Calu3 (cell line): Measurements from ENCODE around the gene ITPKA. TPM values are rescaled to one million over a fixed set of nuclear protein-coding genes. Genes with fewer than 3 reads are reported as not detected.

Experiments used
- BruUV-seq: library from RNA; stranded (reverse); fragments of 400-500 nt; replicated peaks from 2 replicates; lab custom pipeline; 2021; lab: Mats Ljungman, UMichigan
- CTCF ChIA-PET: fragments of 300-600 bp; sonication (Branson Sonifier 250); formaldehyde crosslinking; loops from one replicate; lab custom pipeline; 2022; ENCODE audit warnings: antibody characterized with exemption; lab: Charles Lee
- DNase-seq: peaks from one replicate; pipeline ENCODE4 v3.0.0; 2022
- H3K27ac Mint-ChIP-seq: one replicate; pipeline ENCODE4 v1.8.0; 2022; ENCODE audit warnings: mixed read lengths; ENCODE audit not compliant: unreplicated experiment
- H3K27me3 Mint-ChIP-seq: one replicate; pipeline ENCODE4 v1.8.0; 2022; ENCODE audit warnings: mixed read lengths; ENCODE audit not compliant: unreplicated experiment
- H3K36me3 Mint-ChIP-seq: one replicate; pipeline ENCODE4 v1.8.0; 2022; ENCODE audit warnings: mild to moderate bottlenecking, moderate library complexity, mixed read lengths; ENCODE audit not compliant: insufficient read depth, unreplicated experiment
- H3K4me1 Mint-ChIP-seq: one replicate; pipeline ENCODE4 v1.8.0; 2022; ENCODE audit warnings: mild to moderate bottlenecking, low read depth, mixed read lengths; ENCODE audit not compliant: unreplicated experiment
- H3K4me3 Mint-ChIP-seq: one replicate; pipeline ENCODE4 v1.8.0; 2022; ENCODE audit warnings: mild to moderate bottlenecking, low read depth, moderate library complexity, mixed read lengths; ENCODE audit not compliant: unreplicated experiment
- H3K9me3 Mint-ChIP-seq: one replicate; pipeline ENCODE4 v1.8.0; 2022; ENCODE audit warnings: low read depth, mixed read lengths; ENCODE audit not compliant: unreplicated experiment
- intact Hi-C: fragments of 100-400 bp; cut with micrococcal nuclease; formaldehyde crosslinking; loops from one replicate; pipeline ENCODE4 v1.10.0; 2022; ENCODE audit not compliant: unreplicated experiment
- total RNA-seq: library from RNA; stranded (reverse); gene quantifications from 2 replicates; pipeline ENCODE4 v1.2.3, GENCODE V29; 2022
- TF ChIP-seq, protein P1 (sequence below): fragments of 200-600 bp; IDR thresholded peaks from one replicate; pipeline ENCODE4 v1.8.0; 2022; ENCODE audit warnings: antibody characterized with exemption; ENCODE audit not compliant: unreplicated experiment

Gene ITPKA
- total RNA-seq, 1 experiment from 2014 or later: 0.68 TPM

DNA sequence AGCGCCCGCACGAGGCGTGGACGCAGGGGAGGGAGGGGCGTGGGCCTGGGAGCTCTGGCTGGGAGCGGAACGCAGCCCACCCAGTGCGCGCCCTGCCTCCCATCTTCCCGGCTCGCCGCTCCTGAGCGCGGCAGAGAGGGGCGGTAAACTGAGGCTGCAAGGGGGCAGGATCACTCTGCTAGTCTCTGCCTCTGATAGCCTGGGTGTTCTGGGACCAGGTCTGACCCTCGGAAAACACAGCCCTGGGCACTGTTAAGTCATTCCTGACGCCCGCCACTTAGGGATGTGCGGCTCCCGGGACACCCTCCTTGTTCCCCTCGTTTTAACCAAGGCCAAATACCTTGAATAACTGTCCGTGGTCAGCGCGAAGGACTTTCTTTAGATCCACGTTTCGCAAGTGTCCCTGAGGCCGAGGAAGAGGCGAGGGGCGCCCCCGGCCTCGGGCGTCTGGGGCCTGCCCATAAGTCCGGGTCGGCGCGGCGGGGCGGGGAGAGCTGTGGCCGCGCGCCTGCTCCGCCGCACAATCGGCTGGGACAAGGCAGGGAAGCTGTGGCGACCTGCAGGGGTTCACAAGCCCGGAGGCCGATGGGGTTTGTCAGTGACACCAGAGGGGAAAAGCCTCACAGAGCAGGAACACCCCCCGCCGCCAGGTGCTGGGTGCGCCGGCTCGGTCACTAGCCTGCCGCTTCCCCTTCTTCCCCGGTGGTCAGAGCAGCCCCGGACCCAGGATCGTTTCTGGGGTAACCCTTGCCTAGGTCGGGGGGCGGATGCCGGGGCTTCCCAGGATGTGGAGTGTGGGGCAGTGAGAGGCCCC is 1.5 kb downstream of the ITPKA start:
- H3K9me3 Mint-ChIP-seq: no peaks in the 10 kb centered on the region
- no TSS peak for BruUV-seq
- DNase-seq: peak; percentile 28
- H3K36me3 Mint-ChIP-seq: peaks cover 8% of the 10 kb centered on the region
- H3K27ac Mint-ChIP-seq: no peak overlapping the region
- CTCF ChIA-PET: interaction anchor here (0.6 kb wide), 1 partner anchor 64 kb away, joined by 4 read pairs; the partner anchor contains the start of gene TYRO3
- peaks cover 8% of the 10 kb centered on the region for H3K4me1 Mint-ChIP-seq
- intact Hi-C loops: no loop called here
- H3K27me3 Mint-ChIP-seq: peaks cover 12% of the 10 kb centered on the region
- peak overlapping the region; percentile 46 for H3K4me3 Mint-ChIP-seq
- TF ChIP-seq, protein P1, sequence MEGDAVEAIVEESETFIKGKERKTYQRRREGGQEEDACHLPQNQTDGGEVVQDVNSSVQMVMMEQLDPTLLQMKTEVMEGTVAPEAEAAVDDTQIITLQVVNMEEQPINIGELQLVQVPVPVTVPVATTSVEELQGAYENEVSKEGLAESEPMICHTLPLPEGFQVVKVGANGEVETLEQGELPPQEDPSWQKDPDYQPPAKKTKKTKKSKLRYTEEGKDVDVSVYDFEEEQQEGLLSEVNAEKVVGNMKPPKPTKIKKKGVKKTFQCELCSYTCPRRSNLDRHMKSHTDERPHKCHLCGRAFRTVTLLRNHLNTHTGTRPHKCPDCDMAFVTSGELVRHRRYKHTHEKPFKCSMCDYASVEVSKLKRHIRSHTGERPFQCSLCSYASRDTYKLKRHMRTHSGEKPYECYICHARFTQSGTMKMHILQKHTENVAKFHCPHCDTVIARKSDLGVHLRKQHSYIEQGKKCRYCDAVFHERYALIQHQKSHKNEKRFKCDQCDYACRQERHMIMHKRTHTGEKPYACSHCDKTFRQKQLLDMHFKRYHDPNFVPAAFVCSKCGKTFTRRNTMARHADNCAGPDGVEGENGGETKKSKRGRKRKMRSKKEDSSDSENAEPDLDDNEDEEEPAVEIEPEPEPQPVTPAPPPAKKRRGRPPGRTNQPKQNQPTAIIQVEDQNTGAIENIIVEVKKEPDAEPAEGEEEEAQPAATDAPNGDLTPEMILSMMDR: no peak

DNA sequence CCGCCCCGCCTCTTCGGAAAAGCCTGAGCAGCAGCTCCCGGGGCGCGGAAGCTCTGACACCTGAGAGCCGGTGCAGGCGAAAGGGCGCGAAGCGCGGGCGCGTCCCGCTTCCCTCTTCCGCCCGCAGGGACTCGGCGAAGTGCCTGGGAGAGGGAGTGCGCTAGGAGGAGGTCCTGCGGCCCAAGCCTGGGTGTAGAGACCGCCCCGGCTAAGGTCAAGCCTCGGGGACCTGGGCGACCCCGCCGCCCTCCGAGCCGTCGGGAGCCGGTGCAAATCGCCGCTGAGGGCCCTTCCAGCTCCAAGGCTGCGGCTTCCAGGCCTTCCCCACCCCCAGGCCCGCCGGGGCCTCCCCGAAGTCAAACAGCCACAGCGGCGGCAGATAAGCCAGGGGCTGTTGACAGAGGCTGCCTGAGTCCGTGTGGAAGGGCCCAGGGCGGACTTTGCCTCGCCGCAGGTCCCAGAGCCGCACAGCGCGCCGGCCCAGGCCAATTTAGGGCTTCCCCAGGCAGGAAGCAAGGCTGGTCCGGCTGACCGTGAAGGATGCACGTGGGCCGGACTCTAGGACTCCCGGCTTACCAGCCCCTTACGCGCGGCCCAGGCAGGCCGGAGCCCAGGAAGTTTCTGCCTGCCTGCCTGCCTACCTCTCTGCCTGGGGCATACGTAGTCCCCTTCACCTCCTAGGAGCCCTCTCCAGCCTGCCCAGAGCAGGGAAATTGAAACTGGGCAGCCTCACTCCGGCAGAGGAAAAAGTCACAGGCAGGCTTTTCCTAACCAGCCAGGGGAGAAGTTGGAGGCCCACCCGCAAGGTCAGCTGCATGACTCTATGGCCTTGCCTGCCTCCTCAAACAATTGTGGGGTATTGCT is 2.3 kb downstream of the ITPKA start:
- H3K4me1 Mint-ChIP-seq: peaks cover 8% of the 10 kb centered on the region
- intact Hi-C loops: no loop called here
- peaks cover 8% of the 10 kb centered on the region for H3K36me3 Mint-ChIP-seq
- H3K27ac Mint-ChIP-seq: no peak overlapping the region
- no peak for DNase-seq
- TF ChIP-seq, protein P1: no peak
- peak overlapping the region; percentile 46 for H3K4me3 Mint-ChIP-seq
- H3K27me3 Mint-ChIP-seq: peaks cover 12% of the 10 kb centered on the region
- CTCF ChIA-PET: interaction anchor here (0.6 kb wide), 1 partner anchor 63 kb away, joined by 4 read pairs; the partner anchor contains the start of gene TYRO3
- no TSS peak for BruUV-seq
- no peaks in the 10 kb centered on the region for H3K9me3 Mint-ChIP-seq

DNA sequence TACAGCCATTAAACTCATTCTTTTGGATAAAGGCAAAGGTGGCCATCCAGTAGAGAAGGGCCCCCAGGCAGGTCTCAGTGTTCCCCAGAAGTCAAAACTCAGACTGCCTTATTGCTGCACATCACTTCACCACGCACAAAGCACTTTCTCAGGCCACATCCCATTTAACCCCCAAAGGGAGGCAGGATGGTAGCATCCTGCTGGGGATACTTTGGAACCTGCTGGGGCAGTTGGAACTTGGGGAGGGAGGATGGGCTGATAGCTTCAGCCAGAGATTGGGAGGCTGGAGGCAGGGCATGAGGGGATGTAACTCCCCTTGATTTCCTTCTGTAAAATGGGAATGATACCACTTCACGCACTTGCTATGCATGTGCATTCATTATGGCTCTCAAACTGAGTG is 5.0 kb downstream of the ITPKA start:
- intact Hi-C loops: no loop called here
- no TSS peak for BruUV-seq
- TF ChIP-seq, protein P1: no peak
- Mint-ChIP-seq H3K4me3 (no peak overlapping the region), H3K4me1 (no peaks in the 10 kb centered on the region), H3K27ac (no peak overlapping the region), H3K9me3 (no peaks in the 10 kb centered on the region), H3K36me3 (no peaks in the 10 kb centered on the region), H3K27me3 (no peaks in the 10 kb centered on the region)
- no peak for DNase-seq
- CTCF ChIA-PET: no interaction called here

DNA sequence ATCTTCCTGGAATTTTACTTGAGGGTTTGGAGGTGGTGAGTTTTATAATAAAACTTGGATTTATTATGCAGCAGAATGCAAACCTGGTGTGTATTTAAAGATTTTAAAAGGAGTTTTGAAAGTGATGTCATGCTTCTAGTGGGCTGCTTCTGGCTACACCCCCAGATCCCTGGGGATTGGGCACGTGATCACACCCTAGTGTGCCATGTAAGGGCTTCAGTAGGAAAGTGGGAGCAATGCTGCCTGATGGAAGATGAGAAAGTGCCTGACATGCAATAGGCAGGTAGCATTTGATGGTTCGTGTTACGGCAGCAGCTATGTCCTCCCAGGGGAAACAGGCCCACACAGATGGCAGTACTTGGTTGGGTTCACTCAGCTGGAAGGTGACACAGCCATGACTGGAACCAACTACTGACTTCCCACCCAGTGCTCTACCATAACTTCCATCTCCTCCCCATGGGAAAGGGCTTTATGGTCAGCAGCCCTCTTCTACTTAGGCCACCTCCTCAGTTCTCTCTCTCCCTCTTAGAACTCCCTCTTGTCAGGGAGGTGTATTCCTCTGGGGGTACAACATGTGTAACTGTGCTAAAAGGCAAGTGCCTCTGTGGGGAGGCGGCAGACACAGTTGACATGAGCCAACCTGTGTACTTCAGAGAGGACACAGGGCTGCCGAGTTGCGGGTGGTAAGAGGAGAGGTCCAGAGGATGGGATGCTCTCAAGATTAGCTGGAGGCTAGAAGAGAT is 5.6 kb downstream of the ITPKA start:
- no peaks in the 10 kb centered on the region for H3K27me3 Mint-ChIP-seq
- no peak overlapping the region for H3K27ac Mint-ChIP-seq
- TF ChIP-seq, protein P1: no peak
- DNase-seq: no peak
- no peaks in the 10 kb centered on the region for H3K9me3 Mint-ChIP-seq
- H3K4me3 Mint-ChIP-seq: no peak overlapping the region
- BruUV-seq: no TSS peak
- CTCF ChIA-PET: no interaction called here
- H3K36me3 Mint-ChIP-seq: no peaks in the 10 kb centered on the region
- intact Hi-C loops: no loop called here
- H3K4me1 Mint-ChIP-seq: no peaks in the 10 kb centered on the region
